HEK293 (cell line): ENCODE data around the gene STRIT1.

Experiments
- ATF2 ChIP-seq: fragments of 450-650 bp; formaldehyde crosslinking; IDR thresholded peaks from 2 replicates; pipeline ENCODE4 v1.5.1; 2016; ENCODE audit warnings: missing biosample characterization, missing genetic modification characterization, low read depth
- CTCF ChIP-seq: fragments of 450-650 bp; formaldehyde crosslinking; IDR thresholded peaks from 2 replicates; pipeline ENCODE4 v1.5.1; 2016; ENCODE audit warnings: missing biosample characterization, missing genetic modification characterization
- KLF7 ChIP-seq: fragments of 450-650 bp; formaldehyde crosslinking; IDR thresholded peaks from 2 replicates; pipeline ENCODE4 v1.5.1; 2016; ENCODE audit warnings: missing biosample characterization, missing genetic modification characterization, borderline replicate concordance
- REST ChIP-seq: fragments of 450-650 bp; formaldehyde crosslinking; IDR thresholded peaks from 2 replicates; pipeline ENCODE4 v1.5.1; 2016; ENCODE audit warnings: missing biosample characterization, missing genetic modification characterization
- YY1 ChIP-seq: fragments of 450-650 bp; formaldehyde crosslinking; IDR thresholded peaks from 2 replicates; pipeline ENCODE4 v1.5.1; 2018; ENCODE audit warnings: missing biosample characterization, missing genetic modification characterization
- ZBTB20 ChIP-seq: fragments of 450-650 bp; formaldehyde crosslinking; IDR thresholded peaks from 2 replicates; pipeline ENCODE4 v1.5.1; 2016; ENCODE audit warnings: missing biosample characterization, missing genetic modification characterization
- ZBTB7A ChIP-seq: fragments of 450-650 bp; formaldehyde crosslinking; IDR thresholded peaks from 2 replicates; pipeline ENCODE4 v1.5.1; 2016; ENCODE audit warnings: low read depth, missing biosample characterization, missing genetic modification characterization
- ZNF169 ChIP-seq: fragments of 450-650 bp; formaldehyde crosslinking; IDR thresholded peaks from 2 replicates; pipeline ENCODE4 v1.5.1; 2016; ENCODE audit warnings: missing biosample characterization, missing genetic modification characterization
- ZNF175 ChIP-seq: fragments of 450-650 bp; formaldehyde crosslinking; IDR thresholded peaks from 2 replicates; pipeline ENCODE4 v1.5.1; 2016; ENCODE audit warnings: missing biosample characterization, missing genetic modification characterization
- TF ChIP-seq, protein P1 (sequence below): fragments of 450-650 bp; formaldehyde crosslinking; IDR thresholded peaks from 2 replicates; pipeline ENCODE4 v1.5.1; 2016; ENCODE audit warnings: missing biosample characterization, missing genetic modification characterization

DNA sequence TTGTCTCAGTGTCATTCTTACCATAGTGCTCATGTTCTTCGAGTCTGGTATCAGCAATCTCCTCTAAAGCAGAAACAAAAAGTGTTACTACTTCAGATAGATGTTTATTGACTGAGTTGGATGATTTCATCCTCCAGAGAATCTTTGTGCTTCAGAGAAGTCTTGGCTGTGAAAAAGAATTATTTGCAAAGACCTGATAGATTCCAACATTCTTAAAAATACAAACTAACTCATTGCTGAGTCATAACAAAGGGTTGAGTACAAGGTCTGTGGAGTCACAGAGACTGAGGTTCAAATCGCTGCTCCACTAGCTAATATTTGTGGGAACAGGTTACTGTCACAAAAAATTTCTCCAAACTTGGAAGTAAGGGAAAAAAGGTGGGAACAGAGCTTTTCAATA, 9.0 kb upstream of the STRIT1 start:
- TF ChIP-seq CTCF (no peak), ZBTB20 (tag by site-specific recombination) (no peak), ZBTB7A (tag by site-specific recombination) (no peak), ZNF169 (tag by site-specific recombination) (no peak), ZNF175 (tag by site-specific recombination) (no peak), YY1 (tag by site-specific recombination) (no peak), KLF7 (tag by site-specific recombination) (no peak), ATF2 (tag by site-specific recombination) (no peak), REST (tag by site-specific recombination) (no peak)
- TF ChIP-seq, protein P1, sequence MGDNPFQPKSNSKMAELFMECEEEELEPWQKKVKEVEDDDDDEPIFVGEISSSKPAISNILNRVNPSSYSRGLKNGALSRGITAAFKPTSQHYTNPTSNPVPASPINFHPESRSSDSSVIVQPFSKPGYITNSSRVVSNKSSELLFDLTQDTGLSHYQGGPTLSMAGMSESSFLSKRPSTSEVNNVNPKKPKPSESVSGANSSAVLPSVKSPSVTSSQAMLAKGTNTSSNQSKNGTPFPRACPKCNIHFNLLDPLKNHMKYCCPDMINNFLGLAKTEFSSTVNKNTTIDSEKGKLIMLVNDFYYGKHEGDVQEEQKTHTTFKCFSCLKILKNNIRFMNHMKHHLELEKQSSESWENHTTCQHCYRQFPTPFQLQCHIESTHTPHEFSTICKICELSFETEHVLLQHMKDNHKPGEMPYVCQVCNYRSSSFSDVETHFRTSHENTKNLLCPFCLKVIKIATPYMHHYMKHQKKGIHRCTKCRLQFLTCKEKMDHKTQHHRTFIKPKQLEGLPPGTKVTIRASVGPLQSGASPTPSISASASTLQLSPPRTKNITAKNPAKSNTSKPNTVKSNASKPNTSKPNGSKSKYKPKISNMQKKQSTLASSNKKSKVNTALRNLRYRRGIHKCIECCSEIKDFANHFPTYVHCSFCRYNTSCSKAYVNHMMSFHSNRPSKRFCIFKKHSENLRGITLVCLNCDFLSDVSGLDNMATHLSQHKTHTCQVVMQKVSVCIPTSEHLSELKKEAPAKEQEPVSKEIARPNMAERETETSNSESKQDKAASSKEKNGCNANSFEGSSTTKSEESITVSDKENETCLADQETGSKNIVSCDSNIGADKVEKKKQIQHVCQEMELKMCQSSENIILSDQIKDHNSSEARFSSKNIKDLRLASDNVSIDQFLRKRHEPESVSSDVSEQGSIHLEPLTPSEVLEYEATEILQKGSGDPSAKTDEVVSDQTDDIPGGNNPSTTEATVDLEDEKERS (tag by site-specific recombination): no peak
